Heart left ventricle (tissue), 13 donors: Measurements from ENCODE around the gene SRGAP3.

Experiments
- POLR2A ChIP-seq, 2 donors: fragments of 450-650 bp; IDR thresholded peaks; one replicate each; pipeline ENCODE4 v1.6.1; 2017; ENCODE audit warnings: antibody characterized with exemption in 2 of 2, mild to moderate bottlenecking in 2 of 2, moderate library complexity in 2 of 2
- TF ChIP-seq, protein P1 (sequence below), 12 donors: fragments of 200-600 bp; sonication (generic) in 4 of 12; IDR thresholded peaks; one replicate each; pipeline versions ENCODE4 v1.5.0 to v1.8.0; 2018 to 2022; ENCODE audit warnings: antibody characterized with exemption in 12 of 12, mild to moderate bottlenecking in 5 of 12
- donor health status: ischemic (EF 13 %, LVEDD 7.1; RV severe dilation, severe dysfunction).
- donor health status: DM: no; HTN: yes; CAD: no.
- donor health status: DM: no; HTN: no; CAD: no.
- donor health status: ischemic (EF 25% LVEDD 6.9; RV normal size, moderate dysfunction).
- donor health status: ischemic (EF 25% LVEDD 5.7; RV mildly dilated, moderate dysfunction).
- donor health status: ischemic (EF 35%, LVEDD 5.7; RV mildly dilated, moderate dysfunction).
- donor health status: nonischemic (EF 11% LVEDD 7.7; RV severe dilation, severe dysfunction).
- donor health status: DM: yes; HTN: yes; CAD: no.
- donor health status: PGD.
- donor health status: ischemic (EF 29% LVEDD 5.4; RV normal size, mild dysfunction).
- donor health status: nonischemic (EF 23%, LVEDD 6.1; RV moderate dilation, normal function).

DNA sequence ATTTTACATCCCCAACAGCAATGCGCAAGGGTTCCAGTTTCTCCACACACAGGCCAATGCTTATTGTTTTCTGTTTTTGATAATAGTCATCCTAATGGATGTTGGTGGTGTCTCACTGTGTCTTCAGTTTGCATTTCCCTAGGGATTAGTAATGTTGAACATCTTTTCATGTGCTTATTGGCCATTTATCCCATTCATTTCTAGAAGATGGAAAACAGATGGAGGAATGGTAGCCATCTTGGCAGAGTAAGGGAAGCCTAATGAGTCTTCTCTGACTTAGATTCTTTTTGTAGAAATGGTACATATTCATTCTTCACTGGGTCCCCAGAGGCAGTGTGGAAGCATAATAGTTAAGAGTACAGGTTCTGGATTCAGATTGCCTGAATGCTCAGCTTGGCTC is 46.8 kb upstream of the SRGAP3 start:
- TF ChIP-seq, protein P1, sequence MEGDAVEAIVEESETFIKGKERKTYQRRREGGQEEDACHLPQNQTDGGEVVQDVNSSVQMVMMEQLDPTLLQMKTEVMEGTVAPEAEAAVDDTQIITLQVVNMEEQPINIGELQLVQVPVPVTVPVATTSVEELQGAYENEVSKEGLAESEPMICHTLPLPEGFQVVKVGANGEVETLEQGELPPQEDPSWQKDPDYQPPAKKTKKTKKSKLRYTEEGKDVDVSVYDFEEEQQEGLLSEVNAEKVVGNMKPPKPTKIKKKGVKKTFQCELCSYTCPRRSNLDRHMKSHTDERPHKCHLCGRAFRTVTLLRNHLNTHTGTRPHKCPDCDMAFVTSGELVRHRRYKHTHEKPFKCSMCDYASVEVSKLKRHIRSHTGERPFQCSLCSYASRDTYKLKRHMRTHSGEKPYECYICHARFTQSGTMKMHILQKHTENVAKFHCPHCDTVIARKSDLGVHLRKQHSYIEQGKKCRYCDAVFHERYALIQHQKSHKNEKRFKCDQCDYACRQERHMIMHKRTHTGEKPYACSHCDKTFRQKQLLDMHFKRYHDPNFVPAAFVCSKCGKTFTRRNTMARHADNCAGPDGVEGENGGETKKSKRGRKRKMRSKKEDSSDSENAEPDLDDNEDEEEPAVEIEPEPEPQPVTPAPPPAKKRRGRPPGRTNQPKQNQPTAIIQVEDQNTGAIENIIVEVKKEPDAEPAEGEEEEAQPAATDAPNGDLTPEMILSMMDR (IDR thresholded peaks at IDR 0.05) = no peak
- TF ChIP-seq POLR2A (IDR thresholded peaks at IDR 0.05) = no peak
